ENCODE measurements around the gene PLEKHA6. TPM values are rescaled to one million over a fixed set of nuclear protein-coding genes. Genes with fewer than 3 reads are reported as not detected.

Gene PLEKHA6
- total RNA-seq, 2 donors from 2014 or later, result 24.5 to 49.3 TPM

DNA sequence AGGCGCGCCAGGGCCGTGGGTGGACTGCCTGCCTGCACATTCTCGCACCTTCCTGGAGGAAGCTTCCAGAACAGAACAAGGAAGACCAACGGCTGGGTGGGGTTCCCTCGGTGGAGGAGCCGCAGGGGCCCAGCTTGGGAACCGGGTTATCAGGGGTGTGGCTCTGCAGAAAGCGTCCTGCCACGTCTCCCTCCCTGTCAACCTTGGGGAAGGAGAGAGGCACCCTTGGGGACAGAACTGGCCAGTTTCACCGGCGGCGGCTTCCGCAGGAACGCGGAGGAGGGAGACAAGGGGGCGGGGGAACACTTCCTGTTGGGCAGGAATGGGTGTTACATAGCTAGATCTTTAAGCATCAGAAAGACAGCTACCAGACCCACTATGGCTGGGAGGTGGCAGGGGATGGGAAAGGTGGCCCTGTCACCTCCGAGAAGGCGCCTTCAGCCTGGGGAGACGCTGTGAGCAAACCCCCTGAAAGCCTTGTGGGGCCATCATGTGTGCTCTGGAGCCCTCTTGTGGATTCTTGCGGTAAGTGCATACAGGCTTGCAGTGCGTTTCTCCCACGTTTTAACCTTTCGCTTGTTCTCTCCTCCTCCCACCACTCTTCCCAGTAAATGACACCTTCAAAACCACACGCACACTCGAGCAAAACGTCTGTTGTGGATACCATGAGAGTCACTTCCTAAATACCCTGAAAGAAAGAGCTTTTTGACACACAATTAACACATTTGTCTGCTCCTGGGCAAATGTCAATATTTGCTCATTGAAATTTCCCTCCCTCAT lies 3.8 kb upstream of the PLEKHA6 start:
- Histone ChIP-seq H3K36me3 (no peaks in the 10 kb centered on the region), H3K9me3 (no peaks in the 10 kb centered on the region), H3K4me3 (peak overlapping the region; percentile 18 to 20), H3K27ac (peak overlapping the region; percentile 64), H3K27me3 (replicated peaks; ENCODE audit: insufficient read depth) (no peaks in the 10 kb centered on the region), H3K4me1 (replicated peaks) (peaks cover 7% of the 10 kb centered on the region)
- peak; percentile 60 for TF ChIP-seq POLR2AphosphoS5 (IDR thresholded peaks at IDR 0.05)
- TF ChIP-seq, protein P1, sequence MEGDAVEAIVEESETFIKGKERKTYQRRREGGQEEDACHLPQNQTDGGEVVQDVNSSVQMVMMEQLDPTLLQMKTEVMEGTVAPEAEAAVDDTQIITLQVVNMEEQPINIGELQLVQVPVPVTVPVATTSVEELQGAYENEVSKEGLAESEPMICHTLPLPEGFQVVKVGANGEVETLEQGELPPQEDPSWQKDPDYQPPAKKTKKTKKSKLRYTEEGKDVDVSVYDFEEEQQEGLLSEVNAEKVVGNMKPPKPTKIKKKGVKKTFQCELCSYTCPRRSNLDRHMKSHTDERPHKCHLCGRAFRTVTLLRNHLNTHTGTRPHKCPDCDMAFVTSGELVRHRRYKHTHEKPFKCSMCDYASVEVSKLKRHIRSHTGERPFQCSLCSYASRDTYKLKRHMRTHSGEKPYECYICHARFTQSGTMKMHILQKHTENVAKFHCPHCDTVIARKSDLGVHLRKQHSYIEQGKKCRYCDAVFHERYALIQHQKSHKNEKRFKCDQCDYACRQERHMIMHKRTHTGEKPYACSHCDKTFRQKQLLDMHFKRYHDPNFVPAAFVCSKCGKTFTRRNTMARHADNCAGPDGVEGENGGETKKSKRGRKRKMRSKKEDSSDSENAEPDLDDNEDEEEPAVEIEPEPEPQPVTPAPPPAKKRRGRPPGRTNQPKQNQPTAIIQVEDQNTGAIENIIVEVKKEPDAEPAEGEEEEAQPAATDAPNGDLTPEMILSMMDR (IDR thresholded peaks at IDR 0.05), result peak; percentile 95 to 98 (median 96)
- TF ChIP-seq POLR2A (IDR thresholded peaks at IDR 0.05), result no peak
- intact Hi-C loops (cut with DNase I), result loop anchor here (1.0 to 5.0 kb wide), 4 partner anchors 105 to 496 kb away; partner anchors contain the start of gene GOLT1A
- peak; percentile 62 for DNase-seq (ENCODE audit: low spot score)
- under 1% methylated on average over 27 of the region's 27 CpGs for WGBS

DNA sequence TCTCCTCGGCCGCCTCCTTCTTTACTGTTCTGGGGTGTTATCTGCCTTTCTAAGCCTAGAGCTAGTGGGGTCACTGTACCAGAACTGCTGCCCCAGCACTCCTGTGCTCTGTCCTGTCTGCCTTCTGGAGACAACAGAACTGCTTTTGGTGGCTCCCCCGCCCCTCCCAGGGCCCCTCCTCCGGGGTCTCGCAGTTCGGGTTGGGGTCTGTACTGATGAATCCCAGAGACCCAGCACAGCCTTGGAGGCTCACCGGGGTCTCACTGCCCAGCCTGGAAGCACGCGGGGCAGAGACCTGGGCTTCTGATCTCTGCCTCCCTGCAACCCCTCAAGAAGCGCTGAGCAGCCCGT lies 3.2 kb upstream of the PLEKHA6 start:
- H3K27me3 ChIP-seq (replicated peaks; ENCODE audit: insufficient read depth), result no peaks in the 10 kb centered on the region
- TF ChIP-seq POLR2AphosphoS5 (IDR thresholded peaks at IDR 0.05), result no peak
- TF ChIP-seq POLR2A (IDR thresholded peaks at IDR 0.05), result no peak
- TF ChIP-seq, protein P1 (IDR thresholded peaks at IDR 0.05), result no peak
- intact Hi-C loops (cut with DNase I), result loop anchor here (1.0 to 5.0 kb wide), 4 partner anchors 105 to 496 kb away; partner anchors contain the start of gene GOLT1A
- H3K27ac ChIP-seq, result peak overlapping the region; percentile 64
- H3K36me3 ChIP-seq, result no peaks in the 10 kb centered on the region
- H3K4me3 ChIP-seq, result peak overlapping the region; percentile 18 to 20
- no peaks in the 10 kb centered on the region for H3K9me3 ChIP-seq
- DNase-seq (ENCODE audit: low spot score), result no peak
- 35% methylated on average over 11 of the region's 11 CpGs for WGBS
- H3K4me1 ChIP-seq (replicated peaks), result peaks cover 7% of the 10 kb centered on the region

DNA sequence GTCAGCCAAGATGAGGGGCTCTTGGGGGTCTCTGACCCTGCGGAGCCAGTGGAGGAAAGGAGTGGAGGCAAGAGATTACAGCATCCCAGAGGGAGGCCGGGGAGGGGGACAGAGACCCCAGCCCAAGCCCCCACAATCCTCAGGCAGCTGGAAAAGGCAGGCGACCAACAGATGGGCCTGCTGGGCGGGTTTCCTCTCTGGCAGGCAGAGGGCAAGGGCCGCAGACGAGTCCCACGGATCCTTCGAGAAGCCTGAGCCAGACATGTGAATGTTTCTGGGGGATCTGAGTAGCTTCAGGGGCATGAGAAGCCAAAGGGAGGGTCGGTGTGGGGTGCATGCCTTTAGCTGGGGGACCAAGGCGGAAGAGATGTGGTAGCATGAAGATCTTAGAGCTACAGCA lies 2.1 kb upstream of the PLEKHA6 start:
- 86% methylated on average over 10 of the region's 10 CpGs for WGBS
- intact Hi-C loops (cut with DNase I), result loop anchor here (5.0 kb wide), 2 partner anchors 149 to 494 kb away; partner anchors contain the start of gene GOLT1A
- Histone ChIP-seq H3K27me3 (replicated peaks; ENCODE audit: insufficient read depth) (no peaks in the 10 kb centered on the region), H3K4me3 (no peak overlapping the region), H3K36me3 (no peaks in the 10 kb centered on the region), H3K4me1 (replicated peaks) (peaks cover 7% of the 10 kb centered on the region), H3K27ac (no peak overlapping the region), H3K9me3 (no peaks in the 10 kb centered on the region)
- no peak for DNase-seq (ENCODE audit: low spot score)
- TF ChIP-seq, protein P1 (IDR thresholded peaks at IDR 0.05), result no peak
- TF ChIP-seq POLR2A (IDR thresholded peaks at IDR 0.05), result no peak
- TF ChIP-seq POLR2AphosphoS5 (IDR thresholded peaks at IDR 0.05), result no peak

DNA sequence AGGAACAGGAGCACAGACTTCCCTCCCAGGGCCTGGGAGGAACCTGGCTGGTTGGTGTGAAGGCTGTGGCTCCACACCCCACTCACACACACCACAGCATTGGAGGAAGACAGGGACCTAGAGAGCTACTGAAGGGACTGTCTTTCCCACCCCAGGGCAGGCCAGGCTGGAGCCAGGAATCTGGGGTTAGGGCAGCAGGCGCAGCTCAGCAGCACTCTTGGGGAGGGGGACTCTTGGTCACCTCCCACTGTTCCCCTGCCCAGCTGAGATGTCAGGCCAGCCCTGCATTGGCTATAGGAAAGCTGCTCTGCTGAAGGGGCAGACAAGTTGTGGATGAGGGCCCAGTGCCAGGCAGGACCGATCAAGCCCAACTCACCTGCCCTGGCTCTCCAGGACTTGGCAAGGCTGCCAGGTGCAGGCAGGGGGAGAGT lies 1.6 kb upstream of the PLEKHA6 start:
- Histone ChIP-seq H3K4me1 (replicated peaks) (peaks cover 7% of the 10 kb centered on the region), H3K4me3 (no peak overlapping the region), H3K36me3 (no peaks in the 10 kb centered on the region), H3K9me3 (no peaks in the 10 kb centered on the region), H3K27ac (no peak overlapping the region), H3K27me3 (replicated peaks; ENCODE audit: insufficient read depth) (no peaks in the 10 kb centered on the region)
- intact Hi-C loops (cut with DNase I), result loop anchor here (5.0 kb wide), 2 partner anchors 149 to 494 kb away; partner anchors contain the start of gene GOLT1A
- 75% methylated on average over 2 of the region's 2 CpGs for WGBS
- no peak for DNase-seq (ENCODE audit: low spot score)
- TF ChIP-seq, protein P1 (IDR thresholded peaks at IDR 0.05), result no peak
- TF ChIP-seq POLR2AphosphoS5 (IDR thresholded peaks at IDR 0.05), result no peak
- TF ChIP-seq POLR2A (IDR thresholded peaks at IDR 0.05), result no peak

All from prostate gland (tissue), 2 donors.